GM19099 (cell line): ENCODE results near the gene TMEM179.

Experiments used
- POLR2A ChIP-seq: IDR thresholded peaks from 3 replicates; pipeline ENCODE4 v1.6.1; 2011; ENCODE audit warnings: low read depth; ENCODE audit not compliant: insufficient read length; ENCODE audit errors: extremely low read depth

The TMEM179 gene

GRCh38 chr14:104544362-104544961 is 60.1 kb downstream of the TMEM179 start:
- no peak for TF ChIP-seq POLR2A

- no peak for TF ChIP-seq POLR2A
These were observed 61.4 kb downstream of the TMEM179 start for GRCh38 chr14:104542871-104543830.

GRCh38 chr14:104541905-104542465 is 62.6 kb downstream of the TMEM179 start:
- no peak for TF ChIP-seq POLR2A
